ENCODE results near the gene LETM1.

GRCh38 chr4:1825326-1825725 lies 30.6 kb downstream of the LETM1 start:
- TF ChIP-seq POLR2A (IDR thresholded peaks at IDR 0.05; ENCODE audit: low read depth, low read length) (no peak), POLR2AphosphoS5 (IDR thresholded peaks at IDR 0.05; ENCODE audit: low read depth, low read length) (no peak), TAF1 (IDR thresholded peaks at IDR 0.05; ENCODE audit: low read depth, low read length) (no peak)
